CD14-positive monocyte (primary cell): Measurements from ENCODE around the gene TDRD7. TPM values are rescaled to one million over a fixed set of nuclear protein-coding genes. Genes with fewer than 3 reads are reported as not detected.

Experiments used
- DNase-seq, 3 donors: peaks; one replicate each; pipeline ENCODE4 v3.0.0-alpha.2; 2011 to 2022
- H2AFZ ChIP-seq: 2 replicates; pipeline ENCODE4 v1.6.0; 2012; ENCODE audit warnings: mild to moderate bottlenecking, low read depth, low read length, inconsistent platforms; ENCODE audit not compliant: insufficient read depth, poor library complexity, severe bottlenecking
- H3K27ac ChIP-seq, 2 donors: 1 replicate in 1 of 2; 2 replicates in 1 of 2; pipeline ENCODE4 v1.5.1; 2012 to 2013; ENCODE audit warnings: low read length in 2 of 2, control low read depth in 1 of 2, inconsistent platforms in 1 of 2, low read depth in 1 of 2, mild to moderate bottlenecking in 1 of 2
- H3K27me3 ChIP-seq, 2 donors: one replicate each; pipeline versions ENCODE4 v1.6.0 to v1.6.1; 2011 to 2013; ENCODE audit warnings: low read length in 2 of 2; ENCODE audit not compliant: control insufficient read depth in 2 of 2, insufficient read depth in 2 of 2
- H3K36me3 ChIP-seq, 2 donors: replicated peaks in 1 of 2; 1 replicate in 1 of 2; 2 replicates in 1 of 2; pipeline versions ENCODE4 v1.5.1 to v1.6.1; 2012 to 2013; ENCODE audit warnings: low read length in 2 of 2, control low read depth in 1 of 2, inconsistent platforms in 1 of 2, mild to moderate bottlenecking in 1 of 2; ENCODE audit not compliant: insufficient read depth in 2 of 2, control insufficient read depth in 1 of 2
- H3K4me1 ChIP-seq, 2 donors: 1 replicate in 1 of 2; 2 replicates in 1 of 2; pipeline versions ENCODE4 v1.5.1 to v1.6.1; 2012 to 2013; ENCODE audit warnings: low read length in 2 of 2, control low read depth in 1 of 2, inconsistent platforms in 1 of 2, mild to moderate bottlenecking in 1 of 2, moderate library complexity in 1 of 2; ENCODE audit not compliant: insufficient read depth in 2 of 2, control insufficient read depth in 1 of 2
- H3K4me2 ChIP-seq: replicated peaks from 2 replicates; pipeline ENCODE3; 2012; ENCODE audit warnings: low read length, moderate library complexity, mild to moderate bottlenecking; ENCODE audit not compliant: poor library complexity, severe bottlenecking; ENCODE audit errors: extremely low read depth
- H3K4me3 ChIP-seq, 3 experiments: fragments of 200-600 bp in 1 of 3; sonication (generic) in 1 of 3; replicated peaks in 1 of 3; 1 replicate in 2 of 3; 2 replicates in 1 of 3; pipeline ENCODE4 v1.5.1; 2011 to 2013; ENCODE audit warnings: low read length in 3 of 3, mild to moderate bottlenecking in 3 of 3, control low read depth in 2 of 3, low read depth in 2 of 3, inconsistent platforms in 1 of 3, moderate library complexity in 1 of 3
- H3K79me2 ChIP-seq: 2 replicates; pipeline ENCODE4 v1.6.0; 2012; ENCODE audit warnings: mild to moderate bottlenecking, control low read depth, inconsistent platforms, low read length, moderate library complexity; ENCODE audit not compliant: insufficient read depth
- H3K9ac ChIP-seq: 2 replicates; pipeline ENCODE4 v1.6.0; 2017; ENCODE audit warnings: low read length, mild to moderate bottlenecking; ENCODE audit not compliant: insufficient read depth, poor library complexity, severe bottlenecking
- H3K9me3 ChIP-seq, 2 donors: replicated peaks in 1 of 2; 1 replicate in 1 of 2; 2 replicates in 1 of 2; pipeline versions ENCODE4 v1.5.1 to v1.6.1; 2012 to 2013; ENCODE audit warnings: low read length in 2 of 2, control low read depth in 1 of 2; ENCODE audit not compliant: control insufficient read depth in 1 of 2, insufficient read depth in 1 of 2
- H4K20me1 ChIP-seq: 2 replicates; pipeline ENCODE4 v1.6.0; 2012; ENCODE audit warnings: mild to moderate bottlenecking, low read length, control low read depth, moderate library complexity; ENCODE audit not compliant: insufficient read depth
- H3K27ac Mint-ChIP-seq, 7 donors: one replicate each; pipeline ENCODE4 v1.8.0; 2020; ENCODE audit warnings: mild to moderate bottlenecking in 7 of 7, mixed read lengths in 7 of 7, moderate library complexity in 6 of 7, inconsistent platforms in 2 of 7
- H3K27me3 Mint-ChIP-seq, 3 donors: one replicate each; pipeline ENCODE4 v1.8.0; 2021 to 2022; ENCODE audit warnings: low read depth in 3 of 3, mild to moderate bottlenecking in 3 of 3, mixed read lengths in 3 of 3, moderate library complexity in 3 of 3, inconsistent platforms in 1 of 3
- H3K36me3 Mint-ChIP-seq, 2 donors: one replicate each; pipeline ENCODE4 v1.8.0; 2020; ENCODE audit warnings: mixed read lengths in 2 of 2, inconsistent platforms in 1 of 2, mild to moderate bottlenecking in 1 of 2
- H3K4me1 Mint-ChIP-seq: one replicate; pipeline ENCODE4 v1.8.0; 2020; ENCODE audit warnings: mild to moderate bottlenecking, mixed read lengths
- H3K4me3 Mint-ChIP-seq, 2 donors: one replicate each; pipeline ENCODE4 v1.8.0; 2020; ENCODE audit warnings: mild to moderate bottlenecking in 2 of 2, mixed read lengths in 2 of 2, moderate library complexity in 1 of 2
- H3K9me3 Mint-ChIP-seq, 7 donors: one replicate each; pipeline ENCODE4 v1.8.0; 2020 to 2022; ENCODE audit warnings: mixed read lengths in 7 of 7, mild to moderate bottlenecking in 6 of 7, moderate library complexity in 6 of 7, inconsistent platforms in 2 of 7
- WGBS: methylation state at CpG from one replicate; pipeline ENCODE4 v1.1.5; 2013; ENCODE audit warnings: missing lambda C conversion rate; ENCODE audit not compliant: insufficient coverage; 5-methylcytosine and 5-hydroxymethylcytosine counted together
- intact Hi-C, 2 donors: fragments of 100-400 bp; cut with micrococcal nuclease; formaldehyde crosslinking; loops; one replicate each; pipeline versions ENCODE4 v1.15.0 to v1.15.1; 2023
- polyA plus RNA-seq, 3 donors: library from polyadenylated mRNA; depleted of rRNA in 1 of 3; unstranded in 2 of 3; stranded (reverse) in 1 of 3; fragments of 300-500 nt in 2 of 3; fragments of >200 nt in 1 of 3; fragmentation: Illumina TruSeq in 2 of 3; gene quantifications; 1 replicate in 2 of 3; 2 replicates in 1 of 3; pipeline ENCODE4 v1.2.3, GENCODE V29; 2012 to 2021
- TF ChIP-seq, protein P1 (sequence below): fragments of 200-600 bp; IDR thresholded peaks from one replicate; pipeline ENCODE4 v1.8.0; 2022; ENCODE audit warnings: antibody characterized with exemption, mild to moderate bottlenecking

The TDRD7 gene
- polyA plus RNA-seq, 3 donors = 8.1 to 12.0 (median 11.1) TPM

- H3K9ac ChIP-seq = no peak overlapping the region
- H3K36me3 ChIP-seq = no peaks in the 10 kb centered on the region
- no peaks in the 10 kb centered on the region for H4K20me1 ChIP-seq
- no peaks in the 10 kb centered on the region for H3K79me2 ChIP-seq
- no peak overlapping the region for H3K27ac Mint-ChIP-seq
- no CpG with 5 or more reads among the region's 1 CpG for WGBS
- H3K27me3 Mint-ChIP-seq = peaks cover 27 to 32% (median 29%) of the 10 kb centered on the region in 3 donors
- intact Hi-C loops = no loop called here
- H3K4me1 Mint-ChIP-seq = peaks cover 16% of the 10 kb centered on the region
- no peak overlapping the region for H3K4me3 ChIP-seq
- no peak overlapping the region for H3K4me3 Mint-ChIP-seq
- no peak for DNase-seq
- TF ChIP-seq, protein P1, sequence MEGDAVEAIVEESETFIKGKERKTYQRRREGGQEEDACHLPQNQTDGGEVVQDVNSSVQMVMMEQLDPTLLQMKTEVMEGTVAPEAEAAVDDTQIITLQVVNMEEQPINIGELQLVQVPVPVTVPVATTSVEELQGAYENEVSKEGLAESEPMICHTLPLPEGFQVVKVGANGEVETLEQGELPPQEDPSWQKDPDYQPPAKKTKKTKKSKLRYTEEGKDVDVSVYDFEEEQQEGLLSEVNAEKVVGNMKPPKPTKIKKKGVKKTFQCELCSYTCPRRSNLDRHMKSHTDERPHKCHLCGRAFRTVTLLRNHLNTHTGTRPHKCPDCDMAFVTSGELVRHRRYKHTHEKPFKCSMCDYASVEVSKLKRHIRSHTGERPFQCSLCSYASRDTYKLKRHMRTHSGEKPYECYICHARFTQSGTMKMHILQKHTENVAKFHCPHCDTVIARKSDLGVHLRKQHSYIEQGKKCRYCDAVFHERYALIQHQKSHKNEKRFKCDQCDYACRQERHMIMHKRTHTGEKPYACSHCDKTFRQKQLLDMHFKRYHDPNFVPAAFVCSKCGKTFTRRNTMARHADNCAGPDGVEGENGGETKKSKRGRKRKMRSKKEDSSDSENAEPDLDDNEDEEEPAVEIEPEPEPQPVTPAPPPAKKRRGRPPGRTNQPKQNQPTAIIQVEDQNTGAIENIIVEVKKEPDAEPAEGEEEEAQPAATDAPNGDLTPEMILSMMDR = no peak
- H3K9me3 ChIP-seq = peaks cover 0 to 17% of the 10 kb centered on the region in 2 donors
- H3K27ac ChIP-seq = no peak overlapping the region
- H3K27me3 ChIP-seq = peaks cover 38 to 40% of the 10 kb centered on the region in 2 donors
- H3K9me3 Mint-ChIP-seq = peaks cover 0 to 16% (median 8%) of the 10 kb centered on the region in 7 donors
- H3K4me1 ChIP-seq = peaks cover 13 to 15% of the 10 kb centered on the region in 2 donors
- H2AFZ ChIP-seq = no peak overlapping the region
- H3K4me2 ChIP-seq = no peak overlapping the region
- H3K36me3 Mint-ChIP-seq = peaks cover 4 to 9% of the 10 kb centered on the region in 2 donors
These were observed 94.9 kb downstream of the TDRD7 start for GRCh38 chr9:97506787-97507186.

DNA sequence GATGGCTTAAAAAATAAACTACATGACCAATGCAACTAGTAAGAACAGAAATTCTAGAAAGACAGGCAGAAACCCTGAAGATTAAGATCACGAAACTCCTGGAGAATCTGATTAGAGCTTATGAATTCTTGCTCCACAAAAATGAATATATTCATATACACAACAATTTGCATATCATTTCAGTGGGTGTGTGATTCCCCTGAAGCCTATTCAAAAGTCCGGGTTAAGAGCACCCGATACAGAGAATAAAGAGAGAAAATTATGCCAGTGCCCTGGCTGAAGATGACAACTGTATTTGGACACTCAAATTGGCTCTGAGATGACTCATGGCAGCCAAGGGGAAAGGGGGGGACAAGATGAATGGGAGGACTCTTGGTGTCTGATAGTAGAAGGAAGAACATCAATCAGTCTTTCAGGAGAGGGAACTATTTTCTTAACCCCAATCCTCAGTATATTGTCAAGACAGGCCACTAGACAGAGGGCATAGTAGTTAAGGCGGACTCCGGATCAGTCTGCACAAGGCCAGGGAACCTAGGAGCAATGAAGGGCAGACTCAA is 95.6 kb downstream of the TDRD7 start:
- Mint-ChIP-seq H3K4me3 (no peak overlapping the region), H3K27ac (no peak overlapping the region), H3K36me3 (peaks cover 4 to 9% of the 10 kb centered on the region in 2 donors), H3K9me3 (peaks cover 0 to 13% (median 7%) of the 10 kb centered on the region in 7 donors), H3K27me3 (peaks cover 22 to 25% (median 24%) of the 10 kb centered on the region in 3 donors), H3K4me1 (peaks cover 12% of the 10 kb centered on the region)
- no peak overlapping the region for H2AFZ ChIP-seq
- 100% methylated on average over 2 of the region's 5 CpGs for WGBS
- H3K9me3 ChIP-seq = peaks cover 0 to 13% of the 10 kb centered on the region in 2 donors
- TF ChIP-seq, protein P1 = no peak
- peaks cover 32 to 34% of the 10 kb centered on the region in 2 donors for H3K27me3 ChIP-seq
- no peak for DNase-seq
- no peak overlapping the region for H3K27ac ChIP-seq
- no peaks in the 10 kb centered on the region for H3K79me2 ChIP-seq
- no peak overlapping the region for H3K4me3 ChIP-seq
- H3K9ac ChIP-seq = no peak overlapping the region
- no peaks in the 10 kb centered on the region for H4K20me1 ChIP-seq
- no peaks in the 10 kb centered on the region for H3K36me3 ChIP-seq
- intact Hi-C loops = no loop called here
- H3K4me1 ChIP-seq = peaks cover 8% of the 10 kb centered on the region in 2 donors
- no peak overlapping the region for H3K4me2 ChIP-seq
